ENCODE data around the gene NFX1.
A peak's percentile ranks its signal among the peaks of the same experiment; 100 is the strongest.
"Not testable (repeated sequence)": the region's sequence is repeated elsewhere in the genome, so short reads cannot be mapped to it uniquely, and the experiment has no call there.

The NFX1 gene

GRCh38 chr9:33354651-33355211, 64.4 kb downstream of the NFX1 start:
- DNase-seq (ENCODE audit: low read depth in 3 of 3, low spot score in 1 of 3) = no peak

- DNase-seq (ENCODE audit: low read depth in 3 of 3, low spot score in 1 of 3) = no peak
Observed at GRCh38 chr9:33355933-33356332, 65.6 kb downstream of the NFX1 start.

GRCh38 chr9:33358641-33359040, 68.3 kb downstream of the NFX1 start:
- not testable (repeated sequence) for DNase-seq (ENCODE audit: low read depth in 3 of 3, low spot score in 1 of 3)

- no peak for DNase-seq (ENCODE audit: low read depth in 3 of 3, low spot score in 1 of 3)
Observed at GRCh38 chr9:33364127-33364526, 73.8 kb downstream of the NFX1 start.

GRCh38 chr9:33364814-33365213, 74.5 kb downstream of the NFX1 start:
- DNase-seq (ENCODE audit: low read depth in 3 of 3, low spot score in 1 of 3) = not testable (repeated sequence)

GRCh38 chr9:33366979-33367480, 76.7 kb downstream of the NFX1 start:
- no peak for DNase-seq (ENCODE audit: low read depth in 3 of 3, low spot score in 1 of 3)

GRCh38 chr9:33372900-33373299, 82.6 kb downstream of the NFX1 start:
- no peak for DNase-seq (ENCODE audit: low read depth in 3 of 3, low spot score in 1 of 3)

GRCh38 chr9:33374190-33374589, 83.9 kb downstream of the NFX1 start:
- DNase-seq (ENCODE audit: low read depth in 3 of 3, low spot score in 1 of 3) = no peak

- DNase-seq (ENCODE audit: low read depth in 3 of 3, low spot score in 1 of 3) = peak; percentile 12 to 30 (median 26)
Observed at GRCh38 chr9:33374634-33375237, 84.4 kb downstream of the NFX1 start.

GRCh38 chr9:33375238-33375840, 85.0 kb downstream of the NFX1 start:
- no peak for DNase-seq (ENCODE audit: low read depth in 3 of 3, low spot score in 1 of 3)

GRCh38 chr9:33375841-33376321, 85.6 kb downstream of the NFX1 start:
- DNase-seq (ENCODE audit: low read depth in 3 of 3, low spot score in 1 of 3) = no peak

GRCh38 chr9:33377089-33377715, 86.9 kb downstream of the NFX1 start:
- no peak for DNase-seq (ENCODE audit: low read depth in 3 of 3, low spot score in 1 of 3)

- no peak for DNase-seq (ENCODE audit: low read depth in 3 of 3, low spot score in 1 of 3)
Observed at GRCh38 chr9:33378121-33378795, 87.9 kb downstream of the NFX1 start.

- no peak for DNase-seq (ENCODE audit: low read depth in 3 of 3, low spot score in 1 of 3)
Observed at GRCh38 chr9:33379666-33380389, 89.5 kb downstream of the NFX1 start.

GRCh38 chr9:33380390-33381094, 90.2 kb downstream of the NFX1 start:
- DNase-seq (ENCODE audit: low read depth in 3 of 3, low spot score in 1 of 3) = no peak

- DNase-seq (ENCODE audit: low read depth in 3 of 3, low spot score in 1 of 3) = no peak
Observed at GRCh38 chr9:33381231-33381791, 91.0 kb downstream of the NFX1 start.

- not testable (repeated sequence) for DNase-seq (ENCODE audit: low read depth in 3 of 3, low spot score in 1 of 3)
Observed at GRCh38 chr9:33382397-33382796, 92.1 kb downstream of the NFX1 start.

- not testable (repeated sequence) for DNase-seq (ENCODE audit: low read depth in 3 of 3, low spot score in 1 of 3)
Observed at GRCh38 chr9:33383396-33383795, 93.1 kb downstream of the NFX1 start.

- not testable (repeated sequence) for DNase-seq (ENCODE audit: low read depth in 3 of 3, low spot score in 1 of 3)
Observed at GRCh38 chr9:33385536-33385935, 95.2 kb downstream of the NFX1 start.

All from stimulated activated CD4-positive, alpha-beta T cell treated with anti-CD3 and anti-CD28 coated beads, TNF-alpha, amount 100 ng/mL, for 1 hour (primary cell).